T-helper 1 cell treated with Interleukin-12 subunit alpha and Interleukin-12 subunit beta and Interleukin-4 antibody, amounts not matched to agents 30 μg/mL and 1 μg/mL, for 36 hours (primary cell): ENCODE data around the gene LRP2.
"Not testable (repeated sequence)": the region's sequence is repeated elsewhere in the genome, so short reads cannot be mapped to it uniquely, and the experiment has no call there.

Source experiments
- H3K27ac Mint-ChIP-seq: one replicate; pipeline ENCODE4 v1.8.0; 2021; ENCODE audit warnings: mild to moderate bottlenecking, mixed read lengths
- H3K27me3 Mint-ChIP-seq: one replicate; pipeline ENCODE4 v1.8.0; 2021; ENCODE audit warnings: low read depth, mixed read lengths
- H3K36me3 Mint-ChIP-seq: one replicate; pipeline ENCODE4 v1.8.0; 2021; ENCODE audit warnings: low read depth, mixed read lengths
- H3K4me1 Mint-ChIP-seq: one replicate; pipeline ENCODE4 v1.8.0; 2021; ENCODE audit warnings: low read depth, mixed read lengths
- H3K4me3 Mint-ChIP-seq: one replicate; pipeline ENCODE4 v1.8.0; 2021; ENCODE audit warnings: mild to moderate bottlenecking, moderate library complexity, mixed read lengths
- H3K9me3 Mint-ChIP-seq: one replicate; pipeline ENCODE4 v1.8.0; 2021; ENCODE audit warnings: mixed read lengths

Gene LRP2

DNA sequence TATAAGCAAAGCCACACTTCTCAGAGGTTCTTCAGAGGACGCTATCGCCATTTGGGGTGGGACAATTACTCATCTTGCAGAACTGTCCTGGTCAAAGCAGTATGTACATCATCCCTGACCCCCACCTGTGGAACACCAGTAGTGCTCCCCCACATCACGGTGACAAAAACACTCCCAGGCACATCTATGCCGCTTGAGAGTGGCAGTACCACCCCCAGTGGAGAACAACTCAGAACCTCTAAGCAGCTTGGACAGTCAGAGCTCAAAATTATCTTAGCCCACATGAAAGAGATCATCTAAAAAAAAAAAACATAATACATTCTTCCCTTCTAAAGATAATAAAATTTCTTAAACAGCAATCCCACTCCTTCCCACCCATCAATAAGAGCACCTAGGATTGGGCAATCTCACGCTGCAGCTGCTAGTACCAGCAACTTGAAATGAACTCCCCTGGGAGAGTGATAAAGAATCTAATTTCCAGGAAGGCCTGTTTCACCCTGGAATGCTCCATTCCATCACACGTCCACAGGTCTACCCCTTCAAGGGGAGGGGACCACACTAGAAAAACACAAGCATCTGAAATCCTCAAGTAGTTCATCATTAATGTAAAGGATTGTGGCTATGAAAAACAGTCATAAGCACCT lies 31.7 kb downstream of the LRP2 start:
- no peak overlapping the region for H3K4me3 Mint-ChIP-seq
- H3K36me3 Mint-ChIP-seq: no peaks in the 10 kb centered on the region
- no peak overlapping the region for H3K27ac Mint-ChIP-seq
- H3K4me1 Mint-ChIP-seq: no peaks in the 10 kb centered on the region
- no peaks in the 10 kb centered on the region for H3K9me3 Mint-ChIP-seq
- peaks cover 3% of the 10 kb centered on the region for H3K27me3 Mint-ChIP-seq

DNA sequence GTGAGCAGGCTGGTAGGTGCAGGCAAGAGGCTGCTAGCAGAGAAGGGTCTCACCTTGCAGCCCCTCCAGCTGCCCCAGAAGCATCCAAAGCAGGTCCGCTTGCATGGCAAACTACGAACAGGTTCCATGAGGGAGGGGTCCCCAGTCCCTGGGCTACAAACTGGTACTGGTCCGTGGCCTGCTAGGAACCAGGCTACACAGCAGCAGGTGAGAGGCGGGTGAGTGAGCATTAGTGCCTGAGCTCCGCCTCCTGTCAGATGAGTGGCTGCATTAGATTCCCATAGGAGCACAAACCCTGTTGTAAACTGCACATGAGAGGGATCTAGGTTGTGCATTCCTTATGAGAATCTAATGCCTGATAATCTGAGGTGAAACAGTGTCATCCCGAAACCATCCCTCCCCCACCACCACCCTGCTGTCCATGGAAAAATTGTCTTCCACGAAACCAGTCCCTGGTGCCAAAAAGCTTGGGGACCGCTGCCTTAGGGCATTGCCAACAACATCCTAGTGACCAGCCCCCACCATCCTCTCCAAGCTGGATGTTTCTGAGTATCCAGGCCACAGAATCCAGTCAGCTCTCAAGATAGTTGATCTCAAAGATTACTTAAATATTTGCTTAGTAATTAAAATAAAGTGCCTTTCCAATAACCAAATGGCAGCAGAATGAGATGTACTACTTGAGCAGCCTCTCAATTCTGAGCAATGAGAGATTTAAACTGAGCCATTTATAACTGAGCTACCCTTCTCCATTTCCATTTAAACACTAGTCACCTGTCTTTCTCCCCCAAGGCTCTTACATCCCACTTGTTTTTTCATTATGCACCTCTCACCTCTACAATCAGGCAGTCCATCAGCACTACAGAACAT lies 32.4 kb downstream of the LRP2 start:
- peaks cover 9% of the 10 kb centered on the region for H3K27me3 Mint-ChIP-seq
- no peak overlapping the region for H3K4me3 Mint-ChIP-seq
- no peaks in the 10 kb centered on the region for H3K36me3 Mint-ChIP-seq
- H3K27ac Mint-ChIP-seq: no peak overlapping the region
- no peaks in the 10 kb centered on the region for H3K4me1 Mint-ChIP-seq
- no peaks in the 10 kb centered on the region for H3K9me3 Mint-ChIP-seq

DNA sequence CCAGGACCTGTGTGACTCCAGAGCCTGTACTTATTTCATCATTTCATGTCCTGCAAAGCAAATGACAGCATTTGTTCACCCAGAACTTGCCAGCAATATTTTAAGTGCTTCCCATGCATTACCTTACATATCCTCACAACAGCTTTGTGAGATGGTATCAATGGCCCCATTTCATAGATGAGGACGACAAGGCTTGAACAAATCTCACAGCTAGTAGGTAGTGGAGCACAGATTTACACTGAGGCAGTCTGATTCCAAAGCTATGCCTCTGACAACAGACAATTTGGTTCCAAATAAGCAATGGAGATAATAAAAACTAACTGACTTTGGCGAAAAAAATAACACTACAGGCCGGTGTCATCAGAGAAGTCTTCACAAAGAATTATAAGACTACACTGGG lies 33.5 kb downstream of the LRP2 start:
- Mint-ChIP-seq H3K27ac (no peak overlapping the region), H3K4me1 (no peaks in the 10 kb centered on the region), H3K27me3 (peaks cover 9% of the 10 kb centered on the region)

DNA sequence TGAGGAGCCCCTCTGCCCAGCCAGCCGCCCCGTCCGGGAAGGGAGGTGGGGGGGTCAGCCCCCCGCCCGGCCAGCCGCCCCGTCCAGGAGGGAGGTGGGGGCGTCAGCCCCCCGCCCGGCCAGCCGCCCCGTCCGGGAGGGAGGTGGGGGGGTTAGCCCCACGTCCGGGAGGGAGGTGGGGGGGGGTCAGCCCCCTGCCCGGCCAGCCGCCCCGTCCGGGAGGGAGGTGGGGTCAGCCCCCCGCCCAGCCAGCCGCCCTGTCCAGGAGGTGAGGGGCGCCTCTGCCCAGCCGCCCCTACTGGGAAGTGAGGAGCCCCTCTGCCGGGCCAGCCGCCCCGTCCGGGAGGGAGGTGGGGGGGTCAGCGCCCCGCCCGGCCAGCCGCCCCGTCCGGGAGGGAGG lies 34.5 kb downstream of the LRP2 start:
- H3K27ac Mint-ChIP-seq, H3K27me3 Mint-ChIP-seq, H3K36me3 Mint-ChIP-seq, H3K9me3 Mint-ChIP-seq, H3K4me3 Mint-ChIP-seq, H3K4me1 Mint-ChIP-seq: not testable (repeated sequence)

More for the DNA sequence above, 33.5 kb downstream of the LRP2 start:
- Mint-ChIP-seq H3K36me3 (no peaks in the 10 kb centered on the region), H3K9me3 (no peaks in the 10 kb centered on the region), H3K4me3 (no peak overlapping the region)

DNA sequence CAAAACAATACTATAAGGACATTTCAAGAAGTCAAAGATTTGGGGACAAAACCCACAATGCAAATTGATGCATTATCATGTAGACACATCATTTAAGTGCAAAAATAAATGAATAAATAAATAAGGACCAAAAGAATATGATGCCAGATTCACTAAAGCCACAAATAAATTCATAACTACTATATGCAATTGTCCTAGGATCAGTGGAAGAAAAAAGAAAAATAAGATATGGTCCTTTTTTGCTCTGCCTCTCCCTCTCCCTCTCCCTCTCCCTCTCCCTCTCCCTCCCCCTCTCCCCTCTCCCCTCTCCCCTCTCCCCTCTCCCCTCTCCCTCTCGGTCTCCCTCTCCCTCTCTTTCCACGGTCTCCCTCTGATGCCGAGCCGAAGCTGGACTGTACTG lies 36.4 kb downstream of the LRP2 start:
- H3K27me3 Mint-ChIP-seq, H3K4me3 Mint-ChIP-seq, H3K4me1 Mint-ChIP-seq, H3K9me3 Mint-ChIP-seq, H3K27ac Mint-ChIP-seq, H3K36me3 Mint-ChIP-seq: not testable (repeated sequence)

DNA sequence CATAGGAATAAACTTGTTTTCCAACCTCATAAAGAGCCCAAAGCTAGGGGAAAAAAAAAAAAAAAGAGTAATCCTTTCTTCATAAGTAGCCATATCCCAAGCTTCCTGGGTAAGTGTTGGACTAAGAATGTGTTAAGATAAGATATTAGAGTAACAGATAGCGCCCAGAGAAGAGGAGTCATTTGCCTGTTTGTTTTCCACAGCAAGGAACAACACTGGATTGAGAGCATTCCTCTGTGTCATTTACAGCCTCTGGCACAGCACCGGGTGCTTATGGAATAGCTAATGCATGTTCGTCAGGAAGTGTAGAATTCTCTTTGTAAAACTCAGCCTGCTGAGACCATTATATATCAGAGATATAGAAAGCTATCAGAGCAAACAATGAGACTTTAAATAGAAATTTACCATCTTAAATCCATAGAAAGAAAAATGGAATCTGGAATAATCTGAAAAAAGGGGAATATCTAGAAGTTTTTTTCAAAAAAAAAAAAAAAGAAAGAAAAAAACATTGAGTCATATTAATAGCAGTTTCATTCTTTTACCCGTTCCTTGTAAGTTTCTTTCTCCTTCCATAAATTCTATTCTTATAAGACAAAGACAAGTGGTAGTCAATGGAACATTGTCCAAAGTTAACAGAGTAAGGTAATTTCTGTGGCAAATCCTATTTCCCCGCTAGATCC lies 37.6 kb downstream of the LRP2 start:
- peaks cover 6% of the 10 kb centered on the region for H3K27me3 Mint-ChIP-seq
- no peak overlapping the region for H3K4me3 Mint-ChIP-seq
- no peaks in the 10 kb centered on the region for H3K9me3 Mint-ChIP-seq
- H3K4me1 Mint-ChIP-seq: no peaks in the 10 kb centered on the region
- no peak overlapping the region for H3K27ac Mint-ChIP-seq
- no peaks in the 10 kb centered on the region for H3K36me3 Mint-ChIP-seq

DNA sequence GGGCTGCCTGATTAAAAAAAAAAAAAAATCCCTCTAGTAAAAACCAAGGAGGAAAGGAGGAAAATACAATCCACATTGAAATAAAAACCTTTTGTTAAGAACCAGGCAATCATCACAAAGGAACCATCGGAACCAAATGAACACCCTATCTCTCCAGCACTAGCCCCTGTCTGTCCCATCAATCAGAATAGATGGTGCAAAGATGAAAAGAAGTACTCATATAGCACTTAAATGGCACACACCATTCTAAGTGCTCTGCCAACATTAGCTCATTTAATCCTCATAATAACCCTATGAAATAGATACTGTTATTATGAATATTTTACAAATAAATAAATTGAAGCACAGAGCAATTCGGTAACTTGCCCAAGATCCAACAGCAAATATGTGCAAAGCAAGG lies 38.5 kb downstream of the LRP2 start:
- Mint-ChIP-seq H3K27me3 (peaks cover 6% of the 10 kb centered on the region), H3K36me3 (no peaks in the 10 kb centered on the region), H3K9me3 (no peaks in the 10 kb centered on the region), H3K4me3 (no peak overlapping the region), H3K4me1 (no peaks in the 10 kb centered on the region), H3K27ac (no peak overlapping the region)

DNA sequence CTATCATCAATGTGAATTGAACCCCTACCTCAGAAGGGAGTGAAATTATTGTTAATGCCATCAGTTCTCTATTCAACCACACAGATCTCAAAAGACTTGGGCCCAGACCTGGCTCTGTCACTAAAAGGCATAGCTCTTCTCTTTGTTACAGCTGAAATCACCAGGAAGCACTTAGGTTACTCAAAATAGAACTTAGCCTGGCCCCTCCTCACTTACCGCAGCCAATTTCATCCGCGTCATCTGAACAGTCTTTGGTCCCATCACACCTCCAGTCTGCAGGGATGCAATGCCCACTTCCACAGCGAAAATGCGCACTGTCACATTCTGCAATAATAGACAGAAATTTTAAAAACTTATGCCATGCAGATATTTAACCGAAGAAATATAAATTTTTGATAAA lies 41.8 kb downstream of the LRP2 start:
- H3K4me1 Mint-ChIP-seq: no peaks in the 10 kb centered on the region
- H3K27me3 Mint-ChIP-seq: peaks cover 6% of the 10 kb centered on the region
- H3K9me3 Mint-ChIP-seq: no peaks in the 10 kb centered on the region
- H3K4me3 Mint-ChIP-seq: no peak overlapping the region
- no peaks in the 10 kb centered on the region for H3K36me3 Mint-ChIP-seq
- no peak overlapping the region for H3K27ac Mint-ChIP-seq

DNA sequence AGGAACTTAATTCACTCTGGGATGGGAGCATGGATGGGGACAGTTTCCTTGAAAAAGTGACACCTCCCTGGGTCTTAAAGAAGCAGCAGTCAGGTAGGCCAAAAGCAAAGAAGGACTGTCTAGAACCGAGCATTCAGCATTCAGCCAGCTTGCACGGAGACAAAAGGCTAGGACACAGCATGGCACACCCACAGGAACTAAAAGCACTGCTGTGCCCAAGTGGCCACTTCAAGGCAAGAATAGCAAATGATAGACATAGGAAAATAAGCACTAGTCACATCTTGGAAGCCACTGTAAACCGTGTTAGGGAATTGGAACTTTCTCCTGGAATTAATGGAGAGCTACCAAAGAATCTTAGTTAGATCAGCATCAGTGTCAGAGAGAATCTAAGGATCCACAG lies 47.0 kb downstream of the LRP2 start:
- H3K36me3 Mint-ChIP-seq: no peaks in the 10 kb centered on the region
- no peaks in the 10 kb centered on the region for H3K4me1 Mint-ChIP-seq
- H3K27me3 Mint-ChIP-seq: no peaks in the 10 kb centered on the region
- no peak overlapping the region for H3K4me3 Mint-ChIP-seq
- H3K27ac Mint-ChIP-seq: no peak overlapping the region
- peaks cover 13% of the 10 kb centered on the region for H3K9me3 Mint-ChIP-seq

DNA sequence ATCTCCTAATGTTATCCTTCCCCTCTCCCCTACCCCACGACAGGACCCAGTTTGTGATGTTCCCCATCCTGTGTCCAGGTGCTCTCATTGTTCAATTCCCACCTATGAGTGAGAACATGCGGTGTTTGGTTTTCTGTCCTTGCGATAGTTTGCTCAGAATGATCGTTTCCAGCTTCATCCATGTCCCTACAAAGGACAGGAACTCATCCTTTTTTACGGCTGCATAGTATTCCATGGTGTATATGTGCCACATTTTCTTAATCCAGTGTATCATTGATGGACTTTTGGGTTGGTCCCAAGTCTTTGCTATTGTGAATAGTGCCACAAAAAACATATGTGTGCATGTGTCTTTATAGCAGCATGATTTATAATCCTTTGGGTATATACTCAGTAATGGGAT lies 54.0 kb downstream of the LRP2 start:
- H3K4me3 Mint-ChIP-seq, H3K27ac Mint-ChIP-seq, H3K4me1 Mint-ChIP-seq, H3K27me3 Mint-ChIP-seq, H3K36me3 Mint-ChIP-seq: not testable (repeated sequence)
- peaks cover 13% of the 10 kb centered on the region for H3K9me3 Mint-ChIP-seq

DNA sequence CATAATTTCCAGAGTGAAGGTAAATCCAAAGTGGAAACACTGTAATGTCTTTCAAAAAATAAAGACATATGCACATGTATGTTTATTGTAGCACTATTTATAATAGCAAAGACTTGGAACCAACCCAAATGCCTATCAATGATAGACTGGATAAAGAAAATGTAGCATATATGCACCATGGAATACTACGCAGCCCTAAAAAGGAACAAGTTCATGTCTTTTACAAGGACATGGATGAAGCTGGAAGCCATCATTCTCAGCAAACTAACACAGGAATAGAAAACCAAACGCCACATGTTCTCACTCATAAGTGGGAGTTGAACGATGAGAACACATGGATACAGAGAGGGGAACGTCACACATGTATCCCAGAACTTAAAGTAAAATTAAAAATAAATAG lies 57.6 kb downstream of the LRP2 start:
- not testable (repeated sequence) for H3K27me3 Mint-ChIP-seq, H3K4me1 Mint-ChIP-seq, H3K4me3 Mint-ChIP-seq, H3K36me3 Mint-ChIP-seq, H3K9me3 Mint-ChIP-seq, H3K27ac Mint-ChIP-seq

DNA sequence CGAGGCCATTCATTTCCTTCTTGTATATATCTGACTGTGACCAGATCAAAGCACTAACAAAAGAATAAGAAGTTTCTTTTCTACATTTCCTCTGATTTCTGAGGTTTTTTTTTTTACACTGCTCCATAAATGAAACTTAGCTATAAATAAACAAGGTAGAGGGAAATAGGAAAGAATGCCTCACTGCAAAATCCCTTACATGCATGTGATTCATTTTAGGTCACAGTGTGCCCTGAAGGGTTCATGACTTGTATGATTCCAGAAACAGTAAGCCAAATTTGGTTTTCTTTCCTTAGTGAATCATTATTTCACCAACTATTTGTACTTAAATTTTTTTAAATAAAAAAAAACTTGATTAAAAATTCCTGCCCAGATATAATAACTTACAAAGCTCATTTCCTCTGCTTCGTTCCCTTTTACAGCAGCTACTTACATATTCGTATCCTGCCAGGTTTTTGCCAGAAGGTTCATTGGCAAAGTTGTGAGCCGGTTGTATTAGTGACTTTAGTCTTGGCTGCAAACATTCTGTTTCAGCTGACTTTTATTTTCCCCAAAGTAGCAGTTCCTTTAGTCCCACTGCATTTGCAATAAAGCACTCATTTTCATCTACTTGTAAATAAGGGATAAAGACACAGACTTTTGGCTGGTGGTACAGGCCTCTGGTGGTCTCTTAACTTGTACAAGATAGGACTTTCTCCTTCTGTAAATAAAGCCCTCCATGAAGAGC lies 58.6 kb downstream of the LRP2 start:
- no peaks in the 10 kb centered on the region for H3K9me3 Mint-ChIP-seq
- no peaks in the 10 kb centered on the region for H3K4me1 Mint-ChIP-seq
- no peak overlapping the region for H3K27ac Mint-ChIP-seq
- no peak overlapping the region for H3K4me3 Mint-ChIP-seq
- H3K27me3 Mint-ChIP-seq: peaks cover 3% of the 10 kb centered on the region
- H3K36me3 Mint-ChIP-seq: no peaks in the 10 kb centered on the region

DNA sequence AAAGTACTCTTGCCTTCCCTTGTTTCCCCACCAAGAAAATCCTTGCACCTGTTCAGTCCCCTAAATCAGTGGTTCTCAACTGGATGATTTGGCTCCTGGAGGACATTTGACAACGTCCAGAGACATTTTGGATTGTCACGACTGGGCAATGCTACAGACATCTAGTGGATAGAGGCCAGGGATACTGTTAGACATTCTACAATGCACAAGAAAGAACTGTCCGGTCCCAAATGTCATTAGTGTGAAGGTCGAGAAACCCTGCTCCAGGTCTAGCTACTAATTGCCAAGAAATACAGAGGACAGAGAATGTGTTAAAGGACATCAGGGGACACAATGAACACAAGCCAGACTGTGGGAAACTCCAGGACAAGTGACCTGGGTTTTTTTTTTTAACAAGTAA lies 60.0 kb downstream of the LRP2 start:
- Mint-ChIP-seq H3K27ac (no peak overlapping the region), H3K36me3 (no peaks in the 10 kb centered on the region), H3K4me1 (no peaks in the 10 kb centered on the region), H3K4me3 (no peak overlapping the region), H3K27me3 (peaks cover 3% of the 10 kb centered on the region), H3K9me3 (no peaks in the 10 kb centered on the region)

DNA sequence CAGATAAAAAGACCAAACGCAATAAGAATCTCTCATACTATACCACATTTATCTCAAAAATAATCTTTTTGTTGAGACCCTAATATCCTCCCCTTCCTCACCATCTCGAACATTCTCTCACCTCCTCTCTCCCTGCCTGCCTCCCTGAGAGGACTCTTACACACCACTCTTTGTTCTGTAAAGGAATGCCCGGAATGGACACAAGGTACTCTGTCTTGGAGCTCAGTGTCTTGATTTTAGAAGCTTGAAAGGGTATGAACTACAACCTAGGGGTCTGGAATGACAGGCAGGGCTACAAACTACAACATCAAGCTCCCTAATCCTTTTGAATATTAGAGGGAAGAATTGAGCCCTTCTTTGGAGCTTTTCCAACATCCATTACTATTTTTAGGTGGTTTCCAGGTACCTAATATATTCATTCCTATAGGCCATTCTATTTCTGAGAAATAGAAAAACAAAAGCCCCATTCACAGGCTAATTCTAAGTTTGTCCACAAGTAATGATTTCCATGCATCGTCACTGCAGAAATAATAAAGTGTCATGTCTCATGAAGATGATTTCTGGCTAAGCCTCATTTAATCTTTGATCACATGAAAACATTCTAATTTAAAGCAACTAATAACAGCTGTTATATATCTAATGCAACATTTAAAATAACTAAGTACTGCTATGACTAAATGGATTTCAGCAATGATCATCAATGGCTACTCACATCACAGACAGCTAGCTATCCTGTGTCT lies 60.6 kb downstream of the LRP2 start:
- Mint-ChIP-seq H3K27ac (no peak overlapping the region), H3K27me3 (peaks cover 3% of the 10 kb centered on the region), H3K9me3 (no peaks in the 10 kb centered on the region), H3K36me3 (no peaks in the 10 kb centered on the region), H3K4me1 (no peaks in the 10 kb centered on the region), H3K4me3 (no peak overlapping the region)
